ENCODE results near the gene MTMR2. TPM values are rescaled to one million over a fixed set of nuclear protein-coding genes. Genes with fewer than 3 reads are reported as not detected.

MTMR2 gene
- total RNA-seq (2014; rRNA removed; shearing (Covaris generic)) = 52.6 and 57.4 TPM in 2 replicates
- 18.8 and 26.6 TPM in 2 replicates for polyA plus RNA-seq (2016; fragmentation: Nextera tagmentation; extraction: Ambion mirVana)
- long read RNA-seq, full-length matches to known transcripts = 14 of 18 reads
- long read RNA-seq, partial matches to known transcripts = 0 of 18 reads
- long read RNA-seq, other reads (novel, unspliced or antisense) = 4 of 18 reads

- Histone ChIP-seq H3K4me2 (peak within 1 kb of the TSS; percentile 90), H3K27ac (ENCODE audit: low read depth) (peak within 1 kb of the TSS; percentile 96), H3K27me3 (ENCODE audit: insufficient read depth) (no peaks in the 10 kb centered on the region), H3K79me2 (replicated peaks; ENCODE audit: insufficient read depth) (peaks cover 46% of the 10 kb centered on the region), H2AFZ (peak within 1 kb of the TSS; percentile 83), H3K36me3 (ENCODE audit: insufficient read depth) (no peaks in the 10 kb centered on the region), H3F3A (replicated peaks; ENCODE audit: low read depth) (no peaks in the 10 kb centered on the region; the same call in 1 of the 2 replicates), H3K9me2 (ENCODE audit: insufficient read depth) (no peaks in the 10 kb centered on the region), H3K4me1 (ENCODE audit: insufficient read depth) (peaks cover 19% of the 10 kb centered on the region), H4K20me1 (replicated peaks; ENCODE audit: insufficient read depth) (no peaks in the 10 kb centered on the region), H3K4me3 (peak within 1 kb of the TSS; percentile 75)
- Mint-ChIP-seq H3K27ac (peak within 1 kb of the TSS; percentile 100), H3K36me3 (ENCODE audit: low read depth) (no peaks in the 10 kb centered on the region; the same call in 1 of the 3 replicates), H3K9me3 (no peaks in the 10 kb centered on the region), H3K27me3 (ENCODE audit: insufficient read depth, low read depth, poor library complexity) (peaks cover 7% of the 10 kb centered on the region), H3K4me1 (peaks cover 22% of the 10 kb centered on the region), H3K4me3 (peak within 1 kb of the TSS; percentile 99)
- ATAC-seq = peak; percentile 99
- no peak for TF ChIP-seq ZNF462 (CRISPR knock-in tag; IDR thresholded peaks at IDR 0.05)
- TF ChIP-seq NANOG (IDR thresholded peaks at IDR 0.05; ENCODE audit: borderline replicate concordance) = no peak
- no peak for TF ChIP-seq JUNB (IDR thresholded peaks at IDR 0.05; ENCODE audit: unreplicated experiment)
- no peak for TF ChIP-seq STAT1 (IDR thresholded peaks at IDR 0.05; ENCODE audit: unreplicated experiment)
- no peak for TF ChIP-seq EZH2phosphoT487 (IDR thresholded peaks at IDR 0.05; ENCODE audit: unreplicated experiment)
- TF ChIP-seq POLR2AphosphoS5 (IDR thresholded peaks at IDR 0.05; ENCODE audit: low read depth) = peak; percentile 100
- TF ChIP-seq REST (IDR thresholded peaks at IDR 0.05; ENCODE audit: unreplicated experiment) = no peak
- no peak for TF ChIP-seq EZH2 (IDR thresholded peaks at IDR 0.05; ENCODE audit: low read depth, unreplicated experiment)
- 0 out of 2 replicates have a peak, but pooled peaks have one; percentile 14 for TF ChIP-seq ZNF331 (CRISPR knock-in tag; IDR thresholded peaks at IDR 0.05; ENCODE audit: low read depth)
- peak; percentile 81 for TF ChIP-seq ETS1 (IDR thresholded peaks at IDR 0.05)
- 0 out of 2 replicates have a peak, but pooled peaks have one; percentile 17 for TF ChIP-seq CREB1 (CRISPR knock-in tag; IDR thresholded peaks at IDR 0.05; ENCODE audit: low read depth)
- TF ChIP-seq ZNF114 (CRISPR knock-in tag; IDR thresholded peaks at IDR 0.05) = no peak
- no peak for TF ChIP-seq CTCF (conservative IDR thresholded peaks at IDR 0.05; ENCODE audit: low read depth in 2 of 2)
- peak; percentile 90 for DNase-seq (ENCODE audit: low spot score)
These were observed at the start of gene MTMR2 for GRCh38 chr11:95923728-95924413. TSS of gene MTMR2 (minus strand) at chr11:95924107. CDS start at chr11:95923954, 153 bp downstream.

All from GM23338 (cell line).